MM.1S (cell line): ENCODE measurements around the gene CIPC.

Source experiments
- EZH2 ChIP-seq: fragments of 300-600 bp; sonication (generic); optimal IDR thresholded peaks from 2 replicates; pipeline ENCODE3; 2017; ENCODE audit warnings: low read depth, mild to moderate bottlenecking, antibody characterized with exemption, low read length, mixed read lengths
- TF ChIP-seq, protein P1 (sequence below): fragments of 300-600 bp; sonication (generic); IDR thresholded peaks from 2 replicates; pipeline ENCODE4 v1.5.1; 2016; ENCODE audit warnings: antibody characterized with exemption, low read length, mixed read lengths

DNA sequence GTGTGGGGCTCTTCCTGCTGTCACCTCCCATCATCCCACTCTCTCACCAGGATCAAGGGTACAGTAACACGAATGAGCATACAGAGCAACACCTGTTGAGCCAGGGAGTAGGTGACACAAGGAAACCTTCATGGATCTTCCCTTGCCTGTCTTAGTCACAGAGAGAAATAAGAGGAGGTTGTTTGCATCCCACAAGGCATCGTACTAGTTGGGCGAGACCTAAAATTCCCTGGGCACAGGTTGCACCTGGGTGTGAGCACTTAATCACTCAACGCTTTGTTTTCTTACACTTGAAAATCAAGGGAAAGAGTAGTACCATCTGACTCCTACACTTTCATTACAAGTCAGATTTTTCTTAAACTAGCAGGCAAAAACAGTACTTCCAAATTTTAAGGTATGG, 16.6 kb downstream of the CIPC start:
- TF ChIP-seq, protein P1, sequence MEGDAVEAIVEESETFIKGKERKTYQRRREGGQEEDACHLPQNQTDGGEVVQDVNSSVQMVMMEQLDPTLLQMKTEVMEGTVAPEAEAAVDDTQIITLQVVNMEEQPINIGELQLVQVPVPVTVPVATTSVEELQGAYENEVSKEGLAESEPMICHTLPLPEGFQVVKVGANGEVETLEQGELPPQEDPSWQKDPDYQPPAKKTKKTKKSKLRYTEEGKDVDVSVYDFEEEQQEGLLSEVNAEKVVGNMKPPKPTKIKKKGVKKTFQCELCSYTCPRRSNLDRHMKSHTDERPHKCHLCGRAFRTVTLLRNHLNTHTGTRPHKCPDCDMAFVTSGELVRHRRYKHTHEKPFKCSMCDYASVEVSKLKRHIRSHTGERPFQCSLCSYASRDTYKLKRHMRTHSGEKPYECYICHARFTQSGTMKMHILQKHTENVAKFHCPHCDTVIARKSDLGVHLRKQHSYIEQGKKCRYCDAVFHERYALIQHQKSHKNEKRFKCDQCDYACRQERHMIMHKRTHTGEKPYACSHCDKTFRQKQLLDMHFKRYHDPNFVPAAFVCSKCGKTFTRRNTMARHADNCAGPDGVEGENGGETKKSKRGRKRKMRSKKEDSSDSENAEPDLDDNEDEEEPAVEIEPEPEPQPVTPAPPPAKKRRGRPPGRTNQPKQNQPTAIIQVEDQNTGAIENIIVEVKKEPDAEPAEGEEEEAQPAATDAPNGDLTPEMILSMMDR, result no peak
- TF ChIP-seq EZH2, result no peak
